HL-60/S4 treated with retinoic acid at 250 ng/mL for 4 days and 3 days (cell line): ENCODE results near the gene ADAM12.
"Not testable (repeated sequence)": the region's sequence is repeated elsewhere in the genome, so short reads cannot be mapped to it uniquely, and the experiment has no call there.

Experiments used
- in situ Hi-C: fragments of 300-500 bp; cut with MboI; formaldehyde crosslinking; loops from 2 replicates; pipeline ENCODE4 v1.7.0; 2022; ENCODE audit warnings: low sequenced_read_pairs

The ADAM12 gene

GRCh38 chr10:126268013-126268920 lies 120.0 kb downstream of the ADAM12 start:
- in situ Hi-C loops = no loop called here

GRCh38 chr10:126264102-126265018 lies 123.9 kb downstream of the ADAM12 start:
- in situ Hi-C loops = no loop called here

DNA sequence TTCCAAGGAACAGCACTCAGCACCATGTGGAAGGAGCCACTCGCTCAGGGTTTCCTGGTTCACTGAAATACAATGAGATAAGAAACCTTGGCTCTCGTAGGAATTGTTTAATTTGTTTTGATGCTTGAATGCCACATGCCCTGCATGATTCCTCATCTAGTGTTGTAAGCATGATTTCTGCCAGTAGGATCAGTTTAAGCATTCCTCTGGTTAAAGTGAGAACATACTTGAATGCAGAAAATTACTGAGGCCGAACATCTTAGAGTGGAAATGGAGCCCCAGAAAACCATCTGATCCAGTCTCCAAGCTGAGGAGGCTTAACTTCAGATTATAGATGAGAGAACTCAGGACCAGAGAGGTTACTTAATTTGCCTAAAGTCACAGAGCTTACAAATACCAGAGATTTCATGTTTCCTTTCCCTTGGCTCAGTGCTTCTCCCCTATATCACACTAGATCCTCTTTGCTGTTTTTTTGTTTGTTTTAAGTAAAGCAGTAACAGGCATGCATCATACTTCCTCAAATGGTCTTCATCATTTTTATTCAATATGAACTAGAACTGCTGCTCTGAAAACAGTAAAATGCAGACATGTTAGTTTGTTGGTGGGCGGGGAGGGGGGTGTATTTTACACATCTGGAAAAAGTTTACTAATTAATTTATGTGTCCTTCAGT lies 125.1 kb downstream of the ADAM12 start:
- in situ Hi-C loops = no loop called here

DNA sequence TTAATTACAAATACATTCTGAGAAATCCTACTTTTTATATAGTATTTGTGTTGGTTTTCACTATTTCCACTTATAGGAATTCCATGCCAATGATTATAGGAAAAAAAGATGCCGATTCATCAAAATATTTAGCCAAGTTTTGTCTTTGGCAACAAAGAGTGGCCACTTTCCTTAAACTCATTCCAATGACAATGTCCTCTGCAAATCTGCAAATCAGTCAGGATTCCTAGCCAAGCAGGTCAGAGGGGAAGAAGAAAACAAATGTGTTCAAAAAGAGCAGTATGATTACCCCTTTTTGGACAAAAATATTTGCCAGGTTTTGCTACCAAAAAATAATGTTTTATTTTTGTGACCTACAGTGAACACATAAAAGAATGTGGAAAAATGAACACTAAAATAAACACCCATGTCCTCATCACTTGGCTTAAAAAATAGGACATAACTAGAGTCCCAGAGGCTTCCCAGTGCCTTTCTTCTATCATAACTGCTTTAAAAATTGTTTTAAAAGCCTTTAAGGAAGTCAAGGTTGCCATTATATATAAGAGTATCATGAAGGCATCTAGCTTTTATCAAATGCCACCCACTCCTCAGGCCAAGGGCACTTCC lies 125.9 kb downstream of the ADAM12 start:
- in situ Hi-C loops = no loop called here

DNA sequence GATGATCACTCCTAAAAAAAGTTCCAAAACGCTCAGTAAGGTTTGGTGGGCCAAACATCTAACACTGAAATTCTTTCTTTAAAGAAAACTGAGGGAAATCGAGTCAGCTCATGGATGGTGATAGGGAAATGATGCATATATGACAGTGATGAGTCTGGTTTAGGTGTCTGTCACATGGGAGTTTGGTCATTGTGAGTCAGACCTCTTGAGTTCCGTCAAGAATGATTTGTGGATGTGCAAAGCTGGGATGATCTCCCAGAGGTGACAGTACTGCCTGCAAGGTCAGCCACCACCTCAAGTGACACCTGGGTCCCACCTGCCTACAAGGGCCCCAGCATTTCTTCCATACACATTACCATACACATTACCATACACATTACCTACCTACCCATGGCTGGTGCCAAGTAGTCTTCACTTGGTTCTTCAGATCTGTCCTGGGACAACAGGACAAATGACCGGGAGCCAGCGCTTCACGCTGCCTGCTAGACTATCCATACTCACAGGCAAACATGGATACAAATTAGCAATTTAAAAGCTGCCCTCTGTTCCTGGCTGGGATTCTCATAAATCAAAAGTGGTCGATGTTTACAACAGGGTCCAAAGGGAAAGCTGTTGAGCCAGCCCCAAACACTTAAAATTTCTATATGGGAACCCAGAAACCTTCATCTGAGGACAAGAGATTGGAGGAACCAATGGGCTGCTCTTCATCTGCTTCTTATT lies 128.4 kb downstream of the ADAM12 start:
- in situ Hi-C loops = no loop called here

DNA sequence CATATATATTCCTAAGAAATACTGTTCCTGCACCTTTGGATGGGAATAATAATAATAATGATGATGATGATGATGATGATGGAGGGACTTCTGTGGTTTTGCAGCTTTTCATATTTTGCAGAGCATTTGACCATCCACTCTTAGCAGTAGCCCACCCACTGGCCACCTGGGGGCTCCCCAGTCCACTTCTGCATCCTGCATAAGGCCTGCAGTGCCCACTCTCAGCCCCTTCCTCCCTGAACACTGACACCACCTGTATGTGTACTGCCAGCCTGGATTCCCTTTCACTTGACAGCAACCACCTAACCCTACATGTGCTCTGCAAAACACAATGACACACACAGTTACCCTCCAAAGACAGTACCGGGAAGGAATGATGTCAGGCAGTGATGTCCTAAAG lies 131.4 kb downstream of the ADAM12 start:
- in situ Hi-C loops = no loop called here

DNA sequence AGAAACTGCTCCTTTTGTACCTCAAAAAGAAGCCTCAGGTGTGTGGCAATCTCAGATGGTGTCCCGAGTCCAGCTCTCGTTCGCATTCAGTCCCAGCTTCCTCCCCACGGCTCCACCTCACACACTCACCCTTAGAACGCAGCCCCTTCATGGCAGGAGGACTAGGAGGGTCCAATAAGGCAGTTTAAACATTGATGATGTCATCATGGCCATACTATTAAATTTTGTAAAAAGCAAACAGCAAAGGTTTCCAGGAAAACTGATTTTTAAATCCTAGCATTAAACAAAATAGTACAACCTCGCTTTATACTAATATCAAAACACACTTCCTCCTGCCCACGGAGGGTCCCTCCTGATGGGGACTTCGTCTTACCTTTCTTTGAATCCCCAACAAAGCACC lies 133.0 kb downstream of the ADAM12 start:
- in situ Hi-C loops = no loop called here

DNA sequence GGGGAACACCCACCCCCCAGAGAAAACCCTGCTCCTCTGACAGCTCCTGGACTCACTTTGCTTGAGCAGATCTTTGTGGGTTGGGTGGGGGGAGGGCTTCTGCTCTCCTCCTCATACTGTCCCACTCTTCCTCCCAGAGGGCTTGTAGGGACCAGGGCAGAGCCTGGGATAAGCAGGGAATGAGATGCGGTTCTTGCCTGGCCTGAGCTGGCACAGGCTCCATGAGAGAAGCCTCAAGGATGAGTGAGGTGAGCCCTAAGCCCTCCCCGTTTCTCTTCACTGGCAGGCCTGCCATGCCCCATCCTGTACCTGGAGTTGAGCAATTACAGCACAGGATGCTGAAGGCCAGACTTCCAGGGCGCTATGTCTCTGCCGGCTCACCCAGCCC lies 134.7 kb downstream of the ADAM12 start:
- in situ Hi-C loops = no loop called here

DNA sequence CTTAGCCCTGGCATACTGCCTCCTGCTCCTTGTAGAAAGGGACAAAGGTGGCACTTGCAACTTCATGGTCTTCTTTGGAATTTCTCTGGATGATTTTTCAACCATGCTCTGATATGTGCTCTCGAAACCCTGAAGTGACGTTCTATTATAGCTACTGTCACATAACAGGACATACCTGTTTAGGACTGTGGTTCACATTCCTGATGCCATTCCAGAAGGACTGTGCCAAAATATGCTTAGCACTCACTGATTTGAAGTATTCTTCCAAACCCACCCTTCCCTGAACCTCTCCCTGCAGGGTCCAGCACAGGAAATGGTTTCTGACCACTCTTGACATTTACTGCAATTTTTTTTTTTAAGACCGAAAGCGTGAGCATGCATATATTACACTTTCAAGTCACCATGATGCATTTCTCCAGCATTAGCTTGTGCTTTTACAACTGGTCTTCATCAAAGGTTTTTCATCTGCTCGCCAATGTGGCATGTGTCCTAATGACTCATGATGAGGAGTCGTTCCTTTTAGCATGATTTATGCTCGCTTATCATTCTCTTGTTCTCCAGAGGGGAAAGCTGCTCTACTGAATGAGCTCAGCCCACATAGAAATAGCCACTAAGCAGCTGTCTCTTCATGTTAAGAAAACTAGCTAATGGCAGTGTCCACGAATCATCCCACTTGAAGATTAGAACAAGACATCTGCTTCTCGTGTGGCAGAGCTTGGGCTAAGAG lies 135.2 kb downstream of the ADAM12 start:
- in situ Hi-C loops = no loop called here

DNA sequence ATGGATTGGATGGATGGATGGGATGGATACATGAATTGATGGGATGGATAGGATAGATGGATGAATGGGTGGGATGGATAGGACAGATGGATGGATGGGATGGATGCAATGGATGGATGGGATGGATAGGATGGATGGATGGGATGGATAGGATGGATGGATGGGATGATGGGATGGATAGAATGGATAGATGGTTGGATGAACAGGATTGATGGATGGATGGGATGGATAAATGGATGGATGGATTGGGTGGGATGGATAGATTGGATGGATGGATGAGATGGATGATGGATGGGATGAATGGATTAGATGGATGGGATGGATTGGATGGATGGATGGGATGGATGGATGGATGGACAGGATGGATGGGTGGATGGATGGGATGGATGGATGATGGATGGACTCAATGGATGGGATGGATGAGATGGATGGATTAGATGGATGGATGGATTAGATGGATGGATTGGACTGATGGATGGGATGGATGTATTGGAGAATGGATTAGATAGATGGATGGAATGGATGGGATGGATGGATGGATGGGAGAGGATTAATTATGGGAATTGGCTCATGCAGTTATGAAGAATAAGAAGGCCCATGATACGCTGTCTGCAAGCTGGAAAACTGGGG lies 136.4 kb downstream of the ADAM12 start:
- in situ Hi-C loops = no loop called here

DNA sequence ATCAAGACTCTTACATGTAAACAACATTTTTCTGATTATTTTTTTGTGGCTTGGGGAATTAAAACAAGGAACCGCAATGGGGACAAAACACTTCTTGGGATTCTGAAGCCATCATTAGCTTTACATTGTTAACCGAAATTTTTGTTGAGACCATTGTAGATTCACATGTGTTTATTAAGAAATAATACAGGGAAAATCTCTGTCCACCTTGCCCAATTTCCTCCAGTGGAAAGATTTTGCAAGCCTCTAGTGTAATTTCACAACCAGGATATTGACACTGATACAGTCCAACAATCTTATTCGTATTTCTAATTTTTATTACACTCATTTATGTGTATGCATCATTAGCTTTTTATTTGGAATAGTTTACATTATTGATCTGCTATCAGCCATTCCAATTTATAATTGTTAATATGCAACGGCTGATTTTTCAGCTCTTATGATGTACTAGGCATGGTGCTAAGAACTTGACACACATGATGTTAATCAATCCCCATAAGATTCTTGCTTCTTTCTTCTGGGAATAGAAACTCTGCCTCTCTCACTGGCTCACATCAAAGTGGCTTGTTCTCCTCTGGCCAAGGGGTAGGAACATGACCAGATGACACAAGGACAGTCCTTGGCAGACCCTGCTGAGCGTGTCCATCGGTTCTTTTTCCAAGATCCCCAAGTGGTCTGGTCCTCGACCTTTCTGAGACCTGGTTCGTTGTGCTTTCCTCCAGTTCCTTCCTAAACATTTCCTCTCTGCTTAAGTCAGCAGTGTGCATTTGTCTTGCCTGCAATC lies 137.6 kb downstream of the ADAM12 start:
- in situ Hi-C loops = no loop called here

- in situ Hi-C loops = no loop called here
These were observed 138.2 kb downstream of the ADAM12 start for GRCh38 chr10:126250045-126250444.

- in situ Hi-C loops = no loop called here
These were observed 140.8 kb downstream of the ADAM12 start for GRCh38 chr10:126247446-126247975.

GRCh38 chr10:126246396-126246795 lies 141.9 kb downstream of the ADAM12 start:
- in situ Hi-C loops = not testable (repeated sequence)

GRCh38 chr10:126245501-126245900 lies 142.8 kb downstream of the ADAM12 start:
- in situ Hi-C loops = no loop called here

- in situ Hi-C loops = no loop called here
These were observed 144.3 kb downstream of the ADAM12 start for GRCh38 chr10:126243971-126244370.

DNA sequence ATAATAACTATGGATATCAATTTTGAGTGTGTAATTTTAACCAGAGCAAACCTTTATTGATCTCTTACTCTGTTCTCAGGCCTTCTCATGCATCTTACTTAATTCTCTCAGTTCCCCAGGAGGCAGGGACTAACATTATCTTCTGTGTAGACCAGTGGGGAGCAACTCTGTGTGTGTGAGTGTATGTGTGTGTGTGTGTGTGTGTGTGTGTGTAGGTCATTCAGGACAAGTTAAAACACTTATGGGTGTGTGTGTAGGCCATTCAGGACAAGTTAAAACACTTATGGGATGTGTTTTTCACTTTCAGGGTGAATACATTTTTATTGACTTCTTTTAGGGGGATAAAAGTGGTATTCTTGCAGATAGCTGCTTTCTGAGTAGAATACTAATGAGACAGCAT lies 145.0 kb downstream of the ADAM12 start:
- in situ Hi-C loops = no loop called here
